ENCODE results near the gene ERI3.

Gene ERI3

DNA sequence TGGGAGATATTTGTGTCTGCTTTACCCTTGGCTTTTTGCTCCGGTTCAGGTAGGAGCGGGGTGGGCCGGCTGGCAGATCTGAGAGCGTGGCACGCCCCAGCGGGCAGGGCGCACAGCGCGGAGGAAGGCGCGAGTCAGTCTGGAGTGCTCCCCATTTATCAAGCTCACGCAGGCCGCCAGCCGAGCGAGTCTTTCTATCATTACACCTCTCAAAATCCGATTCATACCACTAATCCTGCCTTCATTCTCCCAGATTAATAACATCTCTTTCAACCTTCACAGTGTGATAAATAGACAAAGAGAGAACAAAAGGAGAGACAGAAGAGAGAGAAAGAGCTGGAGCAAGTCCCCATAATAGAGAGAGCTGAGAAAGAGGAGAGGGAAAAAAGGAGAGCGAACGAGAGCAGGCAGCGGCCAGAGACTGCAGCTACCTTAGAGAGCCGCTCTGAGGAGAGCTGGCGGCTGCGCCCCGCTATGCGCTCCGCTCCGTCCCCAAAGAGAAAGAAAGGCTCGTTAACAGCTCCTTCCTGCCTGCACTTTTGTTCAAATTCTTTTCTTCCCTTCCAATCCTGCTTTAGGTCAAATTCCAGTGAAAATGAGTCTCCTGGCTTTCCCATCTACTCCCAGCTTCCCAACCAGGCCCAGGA is 93.8 kb downstream of the ERI3 start:
- DNase-seq (ENCODE audit: low read depth) = no peak

DNA sequence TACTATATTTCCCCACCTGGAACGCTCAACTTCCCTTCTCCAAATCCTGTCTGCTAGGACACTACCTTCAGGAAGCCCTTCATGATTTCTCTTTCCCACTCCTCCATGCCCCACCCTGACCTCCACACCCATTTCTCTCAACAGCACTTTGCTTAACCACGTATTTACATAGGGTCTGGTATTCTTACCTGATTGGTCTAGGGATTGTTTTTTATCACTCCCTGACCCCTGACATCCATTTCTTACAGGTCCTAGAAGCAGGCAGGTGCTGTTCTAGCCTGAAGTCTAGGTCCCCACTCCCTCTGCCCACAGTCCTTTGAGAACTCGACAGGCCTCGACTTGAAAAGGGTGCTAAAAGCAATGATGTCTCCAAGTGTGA is 94.3 kb downstream of the ERI3 start:
- no peak for DNase-seq (ENCODE audit: low read depth)

DNA sequence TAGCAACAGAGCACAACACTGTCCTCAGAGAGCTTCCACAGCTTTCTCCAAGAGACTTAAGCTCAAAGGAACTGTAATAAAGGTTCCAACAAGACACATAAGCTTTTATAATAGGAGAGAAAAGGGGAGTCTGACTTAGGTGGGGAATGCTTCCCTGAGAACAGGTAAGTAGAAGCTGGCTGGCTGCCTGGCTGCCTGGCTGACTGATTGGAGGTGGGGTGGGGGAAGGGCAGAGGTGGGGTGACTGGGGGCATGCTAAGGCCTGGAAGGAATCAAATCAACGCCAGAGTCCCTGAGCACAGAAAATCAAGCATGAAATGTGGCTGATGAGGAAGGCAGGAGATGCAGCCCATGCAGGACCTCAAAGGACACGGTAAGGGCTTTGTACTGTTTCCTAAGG is 96.0 kb downstream of the ERI3 start:
- no peak for DNase-seq (ENCODE audit: low read depth)

DNA sequence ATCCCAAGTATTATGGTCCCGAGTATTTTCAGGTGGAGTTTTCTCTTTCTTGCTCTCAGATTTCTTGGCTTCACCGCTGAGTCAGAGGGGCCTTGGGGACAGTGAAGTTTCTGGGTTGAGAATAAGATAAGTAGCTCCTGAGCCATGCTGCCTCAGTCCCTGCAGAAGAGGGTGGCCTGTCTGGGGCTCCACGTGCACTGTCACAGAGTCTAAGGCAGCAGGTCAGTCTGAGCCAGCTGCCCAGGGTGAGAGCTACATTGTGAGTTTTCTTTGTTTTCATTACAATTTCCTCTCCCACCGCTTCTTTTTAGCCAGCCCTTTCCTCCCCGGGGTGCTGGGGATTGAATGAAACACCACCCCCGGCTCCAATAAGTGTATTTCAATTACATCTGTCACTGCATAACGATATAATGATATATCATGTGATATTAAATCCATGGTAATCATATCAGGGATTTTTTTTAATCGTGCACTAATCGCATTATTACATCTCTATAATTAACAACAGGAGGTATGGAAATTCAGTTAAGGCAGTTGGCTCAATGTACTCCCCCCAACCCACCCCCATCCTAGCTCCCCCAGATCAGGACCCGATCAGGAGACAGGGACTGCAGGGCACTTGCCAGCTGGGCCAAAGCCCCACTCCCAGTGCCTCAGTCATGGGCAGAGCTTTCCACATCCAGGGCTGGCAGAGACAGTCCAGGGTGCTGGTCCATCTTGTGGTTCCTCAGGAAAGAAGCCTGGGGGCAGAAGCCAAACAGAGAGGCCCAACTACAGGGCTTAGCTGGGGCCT is 98.1 kb downstream of the ERI3 start:
- no peak for DNase-seq (ENCODE audit: low read depth)

DNA sequence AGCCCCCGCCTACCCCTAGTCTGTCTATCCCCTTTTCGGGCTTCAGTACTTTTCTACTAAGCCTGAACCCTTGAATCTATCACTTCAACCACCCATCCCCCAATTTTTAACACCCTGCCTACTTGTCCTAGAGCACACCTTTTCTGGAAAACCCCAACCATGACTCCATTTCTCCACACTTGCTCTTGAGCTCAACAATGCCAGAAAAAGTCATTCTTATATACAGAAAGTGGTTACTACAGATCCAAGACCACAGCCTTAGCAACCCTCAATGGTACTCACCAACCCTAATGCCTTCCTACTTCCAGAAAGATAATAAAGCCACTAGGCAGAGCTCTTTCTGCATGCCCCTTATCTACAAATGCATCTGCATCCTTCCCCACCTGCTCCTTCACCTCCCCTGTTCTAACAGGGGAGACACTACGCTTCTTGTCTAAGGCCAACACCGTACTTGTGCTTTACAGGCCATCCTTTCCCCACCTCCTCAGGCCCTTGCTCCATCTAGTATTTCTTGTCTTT is 100.6 kb downstream of the ERI3 start:
- DNase-seq (ENCODE audit: low read depth) = no peak

DNA sequence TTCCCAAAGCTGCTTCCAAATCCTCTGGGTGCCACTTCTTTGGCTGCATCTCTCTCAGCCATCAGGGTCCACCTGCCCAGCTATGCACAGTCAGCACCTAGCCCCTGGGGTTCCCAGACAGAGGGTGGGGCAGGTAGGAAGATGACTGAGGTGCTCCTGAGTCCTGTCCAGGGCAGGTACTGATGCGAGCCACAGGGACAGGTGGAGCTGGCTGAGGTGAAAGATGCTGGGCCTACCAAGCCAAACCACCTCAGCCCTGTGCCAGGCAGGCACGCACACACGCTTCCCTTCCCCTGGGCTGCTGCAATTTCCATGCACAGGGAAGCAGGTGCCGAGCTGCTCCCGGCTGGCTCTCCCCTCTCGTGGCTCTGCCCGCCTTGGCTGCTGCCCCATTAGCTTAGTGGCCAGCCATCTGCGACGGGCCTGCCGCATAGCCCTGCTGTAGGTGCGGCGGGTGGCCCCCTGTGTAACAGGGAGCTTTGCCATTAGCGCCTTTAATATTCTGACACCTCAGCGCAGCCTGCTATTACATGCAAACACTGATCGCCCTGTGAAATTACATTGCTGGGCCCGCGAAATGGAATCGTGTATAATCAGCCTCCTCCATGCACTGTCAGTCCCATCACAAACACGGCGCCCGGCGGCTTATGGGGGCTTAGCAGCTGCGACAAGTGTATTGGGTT is 102.9 kb downstream of the ERI3 start:
- DNase-seq (ENCODE audit: low read depth) = no peak

DNA sequence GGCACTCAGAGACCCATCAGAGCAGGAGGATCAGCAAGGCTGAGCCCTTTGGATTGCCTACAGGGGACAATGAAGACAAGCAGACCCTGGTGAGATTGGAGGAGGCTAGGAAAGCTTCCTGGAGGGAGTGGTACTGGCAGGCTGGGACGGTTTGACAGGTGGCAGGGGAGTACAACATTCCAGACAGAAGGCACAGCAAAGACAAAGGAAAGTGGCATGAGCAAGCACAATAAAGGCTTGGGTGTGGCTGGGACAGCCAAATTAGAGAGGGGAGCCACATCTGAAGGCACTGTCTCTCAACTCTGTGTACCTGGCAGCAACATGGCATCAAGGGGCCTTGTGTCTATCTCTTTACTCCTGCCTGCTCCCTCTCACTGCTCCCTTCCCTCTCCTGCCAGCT is 103.6 kb downstream of the ERI3 start:
- DNase-seq (ENCODE audit: low read depth) = no peak

DNA sequence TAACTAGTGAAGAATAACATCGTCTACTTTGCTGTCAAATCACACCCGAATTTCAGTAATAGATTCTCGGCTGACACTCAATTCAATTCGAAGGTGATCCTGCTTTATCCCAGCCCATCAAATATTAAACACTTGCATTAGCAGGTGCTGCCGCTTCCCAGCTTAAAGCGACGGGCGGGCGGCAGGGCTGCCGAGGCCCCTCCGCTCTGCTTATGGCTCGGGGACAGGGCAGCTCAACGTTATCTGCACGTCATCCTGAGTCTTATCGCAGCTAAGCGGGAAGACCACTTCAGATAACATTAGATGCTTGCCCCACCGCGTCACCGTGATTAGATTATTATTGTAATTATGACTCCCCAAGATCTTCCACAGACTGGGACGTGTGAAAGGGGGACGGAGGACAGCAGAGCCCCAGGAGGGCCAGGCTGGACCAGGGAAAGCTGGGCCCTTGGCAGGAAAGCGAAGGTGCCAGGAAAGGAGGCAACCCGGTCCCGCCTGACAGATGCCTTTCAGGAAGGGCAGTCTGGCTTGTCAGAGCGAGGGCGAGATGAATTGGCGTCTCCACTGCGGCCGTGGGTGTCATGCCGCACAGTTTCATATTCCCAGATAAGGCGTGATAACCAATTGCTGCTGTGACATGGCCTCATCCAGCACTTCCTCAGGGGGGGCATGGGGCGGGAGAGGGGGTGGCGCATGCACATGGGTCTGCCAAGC is 104.8 kb downstream of the ERI3 start:
- no peak for DNase-seq (ENCODE audit: low read depth)

DNA sequence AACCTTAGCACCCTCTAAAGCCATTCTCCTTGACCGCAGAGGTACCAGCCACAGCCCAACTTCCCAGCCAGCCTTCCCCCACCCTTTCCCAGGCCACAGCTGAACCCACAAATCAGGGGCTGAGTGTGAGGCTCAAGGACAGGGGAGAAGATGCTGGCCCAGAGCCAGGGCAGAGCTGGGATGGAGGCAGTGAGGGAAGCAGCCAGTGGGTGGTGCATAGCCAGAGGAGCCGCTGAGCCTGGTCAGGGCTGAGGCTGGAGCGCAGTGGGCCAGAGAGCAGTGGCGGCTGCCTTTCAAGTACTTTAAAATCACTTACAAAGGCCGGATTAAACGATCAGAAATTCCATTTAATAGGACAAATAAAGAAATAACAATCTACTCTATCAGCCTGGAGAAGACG is 105.5 kb downstream of the ERI3 start:
- no peak for DNase-seq (ENCODE audit: low read depth)

DNA sequence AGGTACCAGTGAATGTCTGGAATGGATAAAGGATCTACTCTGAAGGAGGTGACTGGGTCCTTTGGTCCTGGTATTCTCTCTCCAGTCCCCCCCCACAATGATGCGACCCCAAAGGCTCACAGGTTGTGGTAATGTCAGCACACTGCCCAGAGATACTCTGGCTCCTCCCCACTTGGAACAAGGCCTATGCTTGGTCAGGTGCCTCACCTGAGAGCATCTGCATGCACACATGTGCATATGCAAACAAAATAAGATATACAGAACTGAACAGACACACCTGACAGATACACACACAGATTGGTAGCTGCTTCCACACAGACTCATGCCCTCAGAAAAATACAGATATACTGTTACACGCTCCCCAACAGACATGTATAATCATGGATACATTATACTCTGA is 108.3 kb downstream of the ERI3 start:
- DNase-seq (ENCODE audit: low read depth) = no peak

DNA sequence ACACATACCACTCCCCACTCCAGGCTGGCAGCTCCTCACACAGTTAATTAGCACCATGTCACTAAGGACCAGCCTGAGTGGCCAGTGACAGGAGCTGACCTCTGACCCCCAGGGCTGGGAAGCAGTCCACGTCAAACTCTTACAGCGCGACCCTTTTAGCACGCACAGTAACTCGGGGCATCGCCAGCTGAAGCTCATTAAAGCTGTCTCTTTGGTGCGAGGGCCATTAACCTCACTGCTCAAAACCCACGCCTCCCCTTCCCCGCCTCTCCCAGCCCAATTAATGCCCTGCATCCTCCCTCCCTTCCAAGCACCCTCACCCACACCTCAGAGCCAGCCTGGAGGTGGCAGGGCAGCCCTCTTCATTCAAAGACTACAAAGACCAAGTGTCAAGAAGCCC is 110.1 kb downstream of the ERI3 start:
- DNase-seq (ENCODE audit: low read depth) = no peak

DNA sequence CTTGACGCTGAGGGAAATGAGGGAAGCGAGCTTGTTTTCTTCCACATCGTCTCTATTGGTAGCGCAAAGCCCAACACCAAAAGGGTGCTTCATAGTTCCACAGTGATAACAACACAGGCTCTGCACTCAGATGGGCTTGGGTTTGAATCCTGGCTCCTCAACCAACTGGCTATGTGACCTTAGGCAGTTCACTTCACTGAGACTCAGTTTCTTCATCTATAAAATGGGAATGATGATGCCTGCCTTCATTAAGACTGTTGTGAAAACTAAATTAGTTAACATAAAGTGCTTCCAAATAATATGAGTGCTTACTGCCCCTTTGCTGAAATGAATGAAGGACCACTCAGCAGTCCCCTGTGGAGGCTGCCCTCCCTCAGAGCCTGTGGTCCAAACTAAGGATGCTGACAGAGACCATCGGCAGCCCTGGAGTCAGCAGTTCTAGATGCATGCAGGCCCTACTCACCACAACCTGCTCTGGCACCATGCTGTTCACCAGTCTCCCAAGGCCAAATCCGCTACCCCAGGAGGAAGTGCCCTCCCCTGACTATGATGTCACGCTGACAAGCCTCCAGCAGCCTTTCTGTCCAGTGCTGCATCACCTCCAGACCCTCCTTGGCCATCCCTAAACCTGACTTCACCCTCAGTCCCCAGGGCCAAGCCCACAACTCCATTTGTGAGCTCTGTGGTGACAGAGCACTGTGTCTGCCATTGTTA is 111.1 kb downstream of the ERI3 start:
- DNase-seq (ENCODE audit: low read depth) = no peak

DNA sequence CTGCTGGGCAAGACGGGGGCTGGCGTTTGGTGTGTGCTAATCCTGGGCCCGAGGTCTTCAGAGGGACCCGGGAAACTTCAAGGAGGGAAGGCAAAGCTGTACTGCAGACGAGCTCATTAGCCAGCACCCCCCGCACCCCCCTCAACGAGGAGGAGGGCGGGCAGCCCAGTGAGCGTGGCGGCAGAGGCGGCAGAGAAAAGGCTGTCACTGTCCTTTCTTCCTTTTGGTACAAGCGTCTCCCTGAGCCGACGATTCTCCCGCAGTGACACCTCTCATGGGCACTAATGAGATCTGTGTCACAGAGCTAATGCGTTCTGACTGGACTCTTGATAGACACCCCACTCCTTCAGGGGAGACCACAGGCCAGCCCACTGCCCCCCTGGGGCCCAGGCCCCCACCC is 112.3 kb downstream of the ERI3 start:
- no peak for DNase-seq (ENCODE audit: low read depth)

DNA sequence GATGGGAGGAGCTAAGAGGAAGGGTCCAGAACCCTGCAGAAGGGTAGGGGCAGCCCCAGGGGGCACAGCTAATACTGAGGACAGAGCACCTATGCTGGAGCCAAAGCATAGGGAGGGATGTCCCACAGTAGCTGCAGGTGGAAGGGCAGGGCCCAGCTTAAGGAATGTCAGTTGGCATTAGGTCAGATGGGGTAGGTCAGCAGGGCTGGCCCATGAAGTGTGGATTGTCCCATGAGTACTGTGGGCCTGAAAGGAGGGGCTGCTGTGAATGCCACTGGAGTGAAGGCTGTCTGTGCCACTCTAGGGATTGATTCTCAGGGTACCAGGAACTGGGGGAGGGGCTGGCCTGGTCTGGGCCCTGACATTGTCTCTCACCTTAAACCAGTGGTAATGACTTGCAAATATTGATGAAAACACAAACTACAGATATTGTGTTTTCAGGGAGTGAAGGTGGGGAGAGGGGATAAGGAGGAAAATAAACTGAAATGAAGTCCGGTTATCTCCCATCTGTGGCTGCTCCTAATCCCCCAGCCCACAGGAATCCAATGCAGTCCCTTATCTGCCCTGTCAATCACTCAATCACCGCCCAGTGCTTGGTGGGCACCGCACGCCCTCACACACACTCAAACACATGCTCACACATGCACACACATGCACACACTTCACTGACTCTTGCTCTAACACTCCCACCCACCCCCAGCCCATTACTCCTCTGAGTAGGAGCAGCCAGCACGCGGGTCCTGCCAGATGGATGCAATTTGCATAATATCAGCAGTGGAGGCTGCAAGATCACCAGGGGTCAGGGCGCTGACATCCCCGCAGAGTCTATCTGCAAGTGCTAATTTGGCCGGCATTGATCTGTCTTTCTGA is 114.0 kb downstream of the ERI3 start:
- DNase-seq (ENCODE audit: low read depth) = no peak

DNA sequence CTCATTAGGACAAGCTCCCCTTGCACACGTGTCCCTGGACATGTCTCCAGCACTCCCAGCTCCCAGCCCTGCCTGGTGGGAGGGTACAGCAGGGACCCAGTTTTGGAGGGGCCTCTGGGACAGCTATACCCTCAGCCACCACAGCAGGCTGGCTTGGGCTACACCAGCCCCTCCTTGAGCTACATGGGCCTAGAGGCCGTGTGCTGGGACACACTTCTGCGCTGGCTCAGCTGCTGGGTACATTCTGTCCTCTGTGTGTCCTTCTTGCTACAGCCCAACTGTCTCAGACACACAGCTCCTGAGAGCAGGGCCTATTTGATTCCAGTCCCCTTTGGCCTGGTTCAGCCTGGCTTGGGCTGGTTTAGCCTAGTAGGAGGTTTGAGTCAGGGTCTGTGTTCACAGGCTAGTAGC is 115.1 kb downstream of the ERI3 start:
- DNase-seq (ENCODE audit: low read depth) = no peak

DNA sequence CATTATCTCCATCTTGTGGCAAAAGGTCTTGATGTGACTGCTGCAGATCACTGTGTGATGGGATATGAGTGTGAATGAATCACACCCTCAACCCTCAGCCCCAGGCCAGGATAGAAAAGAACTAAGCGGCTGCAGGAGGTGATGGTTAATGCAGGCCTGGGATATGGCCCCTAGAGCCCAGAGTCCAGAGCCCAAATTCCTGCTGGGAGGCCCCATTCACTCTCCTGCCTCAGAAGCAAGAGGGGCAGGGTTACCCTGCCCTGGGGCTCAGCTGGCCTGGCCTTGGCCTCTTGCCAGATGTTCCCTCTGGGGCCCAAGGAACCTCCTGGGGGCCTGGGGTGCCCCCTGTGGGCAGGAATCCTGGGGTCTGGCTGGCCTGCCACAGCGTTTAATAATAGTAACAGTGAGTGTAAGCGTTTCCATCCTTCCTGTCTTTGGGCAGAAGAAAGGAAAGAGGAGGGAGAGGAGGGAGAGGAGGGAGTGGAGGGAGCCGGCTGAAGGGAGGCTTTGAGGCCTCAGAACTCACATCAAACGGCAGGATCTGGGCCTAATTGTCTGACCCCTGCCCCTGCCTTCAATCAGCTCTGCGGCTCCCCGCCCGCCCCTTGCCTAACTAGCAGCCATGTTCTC is 115.6 kb downstream of the ERI3 start:
- no peak for DNase-seq (ENCODE audit: low read depth)

DNA sequence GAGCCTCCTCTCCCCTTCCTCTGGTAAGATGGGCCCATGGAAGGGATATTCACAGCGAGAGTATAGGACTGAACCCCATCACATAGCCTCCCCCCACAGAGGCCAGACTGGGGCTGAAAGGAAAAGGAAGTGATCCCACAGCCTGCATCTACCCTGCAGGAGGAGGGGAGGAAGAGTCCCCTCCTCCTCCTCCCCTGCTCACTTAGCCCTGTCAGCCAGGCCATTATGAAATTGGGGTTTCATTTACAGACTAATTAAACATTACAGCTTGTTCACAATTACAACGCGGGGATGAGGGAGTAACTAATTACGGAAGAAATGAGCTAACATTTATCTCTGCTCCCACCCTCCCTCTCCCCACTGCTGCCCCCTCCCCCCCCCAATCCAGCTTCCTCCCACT is 116.4 kb downstream of the ERI3 start:
- no peak for DNase-seq (ENCODE audit: low read depth)

DNA sequence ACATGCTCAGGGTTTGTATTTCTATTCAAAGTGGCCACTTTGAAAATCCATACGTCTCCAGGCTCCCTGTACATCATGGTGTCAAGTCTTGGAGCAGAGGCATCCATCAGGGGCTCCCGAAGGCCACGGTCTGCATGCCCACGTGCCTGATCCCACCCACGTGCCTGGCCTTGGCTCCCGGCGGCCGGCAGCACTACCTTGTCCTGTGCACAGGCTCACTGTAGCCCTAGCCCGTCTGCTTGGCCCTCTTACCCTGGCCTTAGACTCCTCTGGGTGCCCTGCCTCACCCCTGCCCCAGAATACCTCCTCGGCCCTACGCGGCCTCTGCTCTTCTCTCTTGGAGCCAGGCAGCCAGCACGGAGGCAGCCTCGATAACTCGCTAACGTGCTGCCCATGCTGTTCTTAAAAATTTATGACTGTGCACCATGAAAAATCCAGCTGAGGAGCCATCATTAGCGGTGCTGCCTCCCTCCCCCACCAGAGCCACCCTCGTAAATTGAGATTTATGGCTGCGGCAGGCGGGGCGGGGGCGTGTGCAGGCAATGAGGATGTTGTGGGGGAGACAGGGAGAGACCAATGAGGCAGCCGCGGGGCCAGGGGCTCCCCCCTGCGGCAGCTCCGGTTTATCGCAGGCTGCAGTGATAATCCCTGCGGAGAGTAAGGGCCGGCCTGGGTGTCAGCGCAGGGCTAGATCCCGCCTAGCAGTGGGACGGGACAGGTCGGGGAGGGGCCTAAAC is 117.2 kb downstream of the ERI3 start:
- no peak for DNase-seq (ENCODE audit: low read depth)

DNA sequence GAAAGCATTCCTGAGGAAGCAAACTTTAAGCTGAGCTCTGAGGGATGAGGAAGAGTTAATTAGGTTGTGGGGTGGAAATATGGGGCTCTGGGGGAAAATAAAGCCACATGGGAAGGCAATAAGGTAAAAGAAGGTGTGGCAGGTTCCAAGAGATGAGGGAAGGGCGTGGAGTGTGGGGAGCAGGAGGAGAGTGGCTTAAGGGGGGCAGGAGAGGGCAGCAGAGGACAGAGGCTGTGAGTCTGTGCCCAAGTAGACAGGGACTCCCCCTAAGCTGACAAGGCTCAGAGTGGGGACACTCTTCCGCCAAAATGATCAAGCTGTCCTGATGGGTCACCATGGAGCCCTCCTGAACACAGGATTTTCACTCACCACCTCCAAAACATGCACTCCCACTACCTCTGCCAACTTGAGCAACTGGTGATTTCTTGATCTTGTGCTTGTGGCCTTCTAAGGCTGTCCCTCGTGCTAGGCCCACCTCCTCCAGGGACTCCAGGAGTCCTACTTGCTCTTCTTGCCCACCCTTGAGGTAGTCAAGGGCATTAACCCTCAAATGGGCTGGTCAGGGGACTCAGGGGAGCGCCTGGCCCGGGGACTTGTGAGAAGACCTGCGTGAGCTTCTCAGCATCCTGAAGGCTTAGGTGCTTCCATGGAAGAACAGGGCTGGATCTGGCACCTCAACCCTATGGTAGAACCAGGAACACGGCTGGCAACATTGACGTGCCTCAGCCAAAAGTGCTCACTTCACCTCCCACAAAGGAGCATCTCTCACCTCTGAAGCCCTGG is 118.4 kb downstream of the ERI3 start:
- no peak for DNase-seq (ENCODE audit: low read depth)

All from T-helper 22 cell (primary cell).